Mucosa of descending colon (tissue), 3 donors: ENCODE data around the gene AMBRA1. TPM values are rescaled to one million over a fixed set of nuclear protein-coding genes. Genes with fewer than 3 reads are reported as not detected.

Source experiments
- ATAC-seq: fragments of 200-7000 bp; cut with Tn5 transposase; one replicate; pipeline ENCODE4 v1.9.1; 2020; ENCODE audit warnings: mild to moderate bottlenecking, moderate library complexity
- DNase-seq, 3 donors: peaks; one replicate each; pipeline ENCODE4 v3.0.0-alpha.2; 2020
- H3K36me3 ChIP-seq: fragments of 200-600 bp; one replicate; pipeline ENCODE4 v1.8.0; 2021; ENCODE audit warnings: low read depth, mild to moderate bottlenecking
- H3K4me1 ChIP-seq: fragments of 200-600 bp; one replicate; pipeline ENCODE4 v1.8.0; 2021; ENCODE audit warnings: low read depth, mild to moderate bottlenecking
- H3K4me3 ChIP-seq: fragments of 200-600 bp; one replicate; pipeline ENCODE4 v1.8.0; 2021; ENCODE audit warnings: mild to moderate bottlenecking
- H3K9me3 ChIP-seq: fragments of 200-600 bp; one replicate; pipeline ENCODE4 v1.8.0; 2021; ENCODE audit warnings: mild to moderate bottlenecking
- CTCF ChIP-seq: fragments of 200-600 bp; IDR thresholded peaks from one replicate; pipeline ENCODE4 v1.8.0; 2022; ENCODE audit warnings: antibody characterized with exemption, mild to moderate bottlenecking
- intact Hi-C, 2 donors: fragments of 100-400 bp; cut with DNase I in 1 of 2; cut with micrococcal nuclease in 1 of 2; formaldehyde crosslinking; loops; one replicate each; pipeline versions ENCODE4 v1.11.0 to v1.11.1; 2022; cut with DNase I, micrococcal nuclease
- long read RNA-seq, 2 donors: library from polyadenylated mRNA; unstranded; transcript quantifications; one replicate each; pipeline ENCODE4 v2.0.0, GENCODE V29; 2019 to 2021
- total RNA-seq, 3 donors: library from RNA; stranded (reverse); fragmentation: NEBNext Ultra II Directional in 2 of 3; extraction: Animal tissue kit (Norgen Biotek cat#: 25700) in 2 of 3; gene quantifications; one replicate each; pipeline versions ENCODE4 v1.2.1 to v1.2.4, GENCODE V29; 2021 to 2023
- donor health status: DM: no; HTN: no; CAD: no; lungs with moderate emphysema.
- donor health status: DM: no; HTN: no; CAD: no.
- donor health status: DM: no; HTN: yes; CAD: no.

Gene AMBRA1, protein sequence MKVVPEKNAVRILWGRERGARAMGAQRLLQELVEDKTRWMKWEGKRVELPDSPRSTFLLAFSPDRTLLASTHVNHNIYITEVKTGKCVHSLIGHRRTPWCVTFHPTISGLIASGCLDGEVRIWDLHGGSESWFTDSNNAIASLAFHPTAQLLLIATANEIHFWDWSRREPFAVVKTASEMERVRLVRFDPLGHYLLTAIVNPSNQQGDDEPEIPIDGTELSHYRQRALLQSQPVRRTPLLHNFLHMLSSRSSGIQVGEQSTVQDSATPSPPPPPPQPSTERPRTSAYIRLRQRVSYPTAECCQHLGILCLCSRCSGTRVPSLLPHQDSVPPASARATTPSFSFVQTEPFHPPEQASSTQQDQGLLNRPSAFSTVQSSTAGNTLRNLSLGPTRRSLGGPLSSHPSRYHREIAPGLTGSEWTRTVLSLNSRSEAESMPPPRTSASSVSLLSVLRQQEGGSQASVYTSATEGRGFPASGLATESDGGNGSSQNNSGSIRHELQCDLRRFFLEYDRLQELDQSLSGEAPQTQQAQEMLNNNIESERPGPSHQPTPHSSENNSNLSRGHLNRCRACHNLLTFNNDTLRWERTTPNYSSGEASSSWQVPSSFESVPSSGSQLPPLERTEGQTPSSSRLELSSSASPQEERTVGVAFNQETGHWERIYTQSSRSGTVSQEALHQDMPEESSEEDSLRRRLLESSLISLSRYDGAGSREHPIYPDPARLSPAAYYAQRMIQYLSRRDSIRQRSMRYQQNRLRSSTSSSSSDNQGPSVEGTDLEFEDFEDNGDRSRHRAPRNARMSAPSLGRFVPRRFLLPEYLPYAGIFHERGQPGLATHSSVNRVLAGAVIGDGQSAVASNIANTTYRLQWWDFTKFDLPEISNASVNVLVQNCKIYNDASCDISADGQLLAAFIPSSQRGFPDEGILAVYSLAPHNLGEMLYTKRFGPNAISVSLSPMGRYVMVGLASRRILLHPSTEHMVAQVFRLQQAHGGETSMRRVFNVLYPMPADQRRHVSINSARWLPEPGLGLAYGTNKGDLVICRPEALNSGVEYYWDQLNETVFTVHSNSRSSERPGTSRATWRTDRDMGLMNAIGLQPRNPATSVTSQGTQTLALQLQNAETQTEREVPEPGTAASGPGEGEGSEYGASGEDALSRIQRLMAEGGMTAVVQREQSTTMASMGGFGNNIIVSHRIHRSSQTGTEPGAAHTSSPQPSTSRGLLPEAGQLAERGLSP (N-terminal part only)
- total RNA-seq: 10 to 100 TPM; 42.0 to 46.7 (median 45.2) TPM
- long read RNA-seq, donor 1, full-length matches to known transcripts: 5 of 36 reads
- long read RNA-seq, donor 1, partial matches to known transcripts: 18 of 36 reads
- long read RNA-seq, donor 1, other reads (novel, unspliced or antisense): 13 of 36 reads
- long read RNA-seq, donor 2, partial matches to known transcripts: 1 of 6 reads
- long read RNA-seq, donor 2, other reads (novel, unspliced or antisense): 5 of 6 reads

DNA sequence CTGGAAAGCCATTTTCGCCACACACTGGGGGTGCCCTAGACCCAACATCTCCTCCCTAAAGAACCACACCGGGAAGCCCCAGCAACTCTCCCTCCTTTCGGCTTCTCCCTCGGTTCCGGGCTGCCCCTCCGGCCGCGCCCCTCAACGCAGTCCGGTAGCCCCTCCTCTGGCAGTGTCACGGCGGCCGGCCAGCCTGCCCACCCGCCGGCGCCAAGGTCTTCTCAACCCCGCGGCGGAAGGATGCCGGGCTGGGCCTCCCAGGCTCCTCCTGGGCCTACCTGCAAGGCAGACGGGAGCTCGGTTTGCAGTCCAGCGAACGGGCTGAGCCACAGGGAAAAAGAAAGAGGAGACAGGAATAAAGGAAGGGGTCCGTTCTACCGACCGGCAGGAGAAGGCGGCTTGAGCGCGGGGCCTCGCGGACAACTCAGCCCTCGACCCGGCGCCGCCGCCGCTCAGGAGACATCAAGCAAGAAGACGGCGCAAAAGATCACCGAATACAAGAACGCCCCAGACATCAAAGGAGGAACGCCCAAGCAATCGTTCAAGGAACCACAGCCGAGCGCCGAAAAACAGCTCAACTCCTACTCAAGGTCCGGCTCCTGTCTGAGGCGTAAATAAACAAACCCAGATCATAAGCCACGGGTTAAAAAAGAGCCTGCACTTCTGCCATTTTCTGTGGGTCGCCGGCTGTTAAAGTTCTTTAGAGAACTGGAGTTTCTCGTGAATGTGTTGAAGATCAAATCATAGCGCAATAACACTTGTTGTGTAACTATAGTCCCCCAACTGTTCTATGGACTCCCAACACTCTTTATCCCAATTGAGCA is at the start of gene AMBRA1:
Gene AMBRA1 (minus strand): TSS at position 474 of the 824 bp plus-strand sequence. CDS start 45,643 bp downstream, outside the sequence.
- TF ChIP-seq CTCF: no peak
- peak; percentile 98 for ATAC-seq
- Histone ChIP-seq H3K4me3 (peak within 1 kb of the TSS; percentile 91), H3K9me3 (no peaks in the 10 kb centered on the region), H3K4me1 (peaks cover 27% of the 10 kb centered on the region), H3K36me3 (no peaks in the 10 kb centered on the region)
- DNase-seq: peak; percentile 86 to 97 (median 92)
- intact Hi-C loops: loop anchor here in 1 of 2 donors (10.0 kb wide), 1 partner anchor 99 kb away; no protein-coding TSS in a partner anchor

DNA sequence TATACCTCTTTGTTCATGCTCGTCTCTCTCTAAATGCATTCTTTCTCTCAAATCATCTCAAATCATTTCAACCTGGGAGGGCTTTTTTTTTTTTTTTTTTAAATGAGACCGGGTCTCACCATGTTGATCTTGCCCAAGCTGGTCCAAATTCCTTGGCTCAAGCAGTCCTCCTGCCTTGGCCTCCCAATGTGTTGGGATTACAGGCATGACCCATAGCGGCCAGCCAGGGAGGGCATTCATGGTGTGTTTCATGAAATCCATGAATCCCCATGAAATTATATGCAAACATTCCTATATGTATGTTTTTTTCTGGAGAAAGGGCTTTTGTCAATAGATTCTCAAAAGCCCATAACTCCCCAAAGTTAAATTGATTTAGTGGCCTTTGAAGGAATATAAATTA is 49.7 kb upstream of the AMBRA1 start:
- DNase-seq (no peak), ATAC-seq (no peak)
- no peaks in the 10 kb centered on the region for H3K4me1 ChIP-seq
- H3K4me3 ChIP-seq: no peak overlapping the region
- intact Hi-C loops: no loop called here
- TF ChIP-seq CTCF: no peak
- H3K9me3 ChIP-seq: no peaks in the 10 kb centered on the region
- H3K36me3 ChIP-seq: no peaks in the 10 kb centered on the region

DNA sequence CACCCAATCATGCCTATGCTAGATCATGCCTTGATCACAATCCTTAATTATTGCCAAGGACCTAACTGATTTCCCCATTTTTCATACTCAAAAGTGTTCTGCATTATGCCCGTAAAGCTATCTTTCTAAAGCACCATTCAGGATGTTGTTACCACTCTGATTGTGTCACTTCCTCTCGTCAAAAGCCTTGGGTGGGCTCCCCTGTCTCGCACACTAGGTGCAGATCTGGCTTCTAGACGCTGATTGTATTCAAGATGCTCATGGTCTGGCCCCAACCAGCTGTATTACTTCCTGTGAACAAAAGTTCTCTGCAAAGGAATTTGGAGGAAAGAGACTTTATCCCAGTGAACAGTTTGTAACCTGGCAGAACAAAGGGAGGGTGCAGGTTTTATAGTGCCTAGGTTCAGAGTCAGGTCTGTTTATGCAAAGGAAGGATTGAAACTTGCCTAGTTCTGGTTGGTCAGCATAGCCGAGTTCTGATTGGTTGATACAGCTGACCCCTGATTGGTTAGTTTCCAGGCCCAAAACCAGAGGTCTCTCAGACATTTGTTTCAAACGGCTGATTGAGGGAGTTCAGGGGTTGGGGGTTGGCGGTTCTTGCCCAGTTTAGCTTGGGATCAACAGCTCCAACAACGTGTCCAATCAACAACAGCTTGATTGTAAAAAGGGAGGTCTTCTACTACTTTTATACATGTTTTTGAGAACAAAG is 49.0 kb upstream of the AMBRA1 start:
- intact Hi-C loops: no loop called here
- DNase-seq: no peak
- no peaks in the 10 kb centered on the region for H3K9me3 ChIP-seq
- no peaks in the 10 kb centered on the region for H3K4me1 ChIP-seq
- TF ChIP-seq CTCF: no peak
- no peak for ATAC-seq
- H3K36me3 ChIP-seq: no peaks in the 10 kb centered on the region
- H3K4me3 ChIP-seq: no peak overlapping the region

DNA sequence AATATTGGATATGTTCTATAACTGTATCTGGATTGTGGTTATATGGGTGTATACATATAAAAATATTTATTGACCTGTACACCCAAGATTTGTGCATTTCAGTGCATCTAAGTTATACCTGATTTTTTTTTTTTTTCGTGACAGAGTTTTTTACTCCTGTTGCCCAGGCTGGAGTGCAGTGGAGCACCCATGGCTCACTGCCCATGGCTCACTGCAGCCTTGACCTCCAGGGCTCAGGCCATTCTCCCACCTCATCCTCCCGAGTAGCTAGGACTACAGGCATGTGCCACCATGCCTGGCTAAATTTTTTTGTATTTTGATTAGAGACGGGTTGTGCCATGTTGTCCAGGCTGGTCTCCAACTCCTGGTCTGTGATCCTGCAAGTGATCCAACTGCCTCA is 47.8 kb upstream of the AMBRA1 start:
- no peak overlapping the region for H3K4me3 ChIP-seq
- no peaks in the 10 kb centered on the region for H3K9me3 ChIP-seq
- ATAC-seq (no peak), DNase-seq (no peak)
- intact Hi-C loops: no loop called here
- TF ChIP-seq CTCF: no peak
- H3K36me3 ChIP-seq: no peaks in the 10 kb centered on the region
- H3K4me1 ChIP-seq: no peaks in the 10 kb centered on the region
